Measurements from ENCODE around the gene SULT4A1. TPM values are rescaled to one million over a fixed set of nuclear protein-coding genes. Genes with fewer than 3 reads are reported as not detected.

The SULT4A1 gene
- total and polyA plus RNA-seq, 2 of the 8 experiments (the other 6 are each of a cell fraction or from before 2014, with no cell fraction given), result 9.1 to 11.8 TPM

DNA sequence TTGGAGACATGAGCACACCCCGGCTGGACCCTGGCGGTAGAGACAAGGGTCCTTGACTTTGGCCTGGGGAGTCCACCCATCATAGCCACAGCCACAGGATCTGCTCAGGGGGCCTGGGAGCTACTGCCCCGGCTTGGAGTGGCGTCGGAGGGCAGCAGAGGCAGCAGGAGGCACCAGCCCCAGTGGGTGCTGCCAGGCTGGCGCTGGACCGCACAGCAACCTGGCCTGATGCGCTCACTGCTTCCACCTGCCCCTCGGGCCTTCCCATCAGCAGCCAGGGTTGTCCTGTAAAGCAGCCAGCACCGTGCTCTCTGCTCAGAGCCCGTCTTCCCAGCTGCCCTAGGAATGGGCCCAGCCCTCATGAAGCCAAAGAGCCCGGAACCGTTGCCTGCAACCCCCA, 21.9 kb downstream of the SULT4A1 start:
- peaks cover 0 to 25% of the 10 kb centered on the region in 2 experiments; a peak in 1 of 4 replicates for H3K79me2 ChIP-seq (ENCODE audit: control insufficient read depth in 1 of 2, insufficient read depth in 2 of 2, low read length in 2 of 2)
- no peak overlapping the region; the same call in 1 of the 2 replicates for H2BK5ac ChIP-seq (ENCODE audit: low read depth, low read length)
- no peaks in the 10 kb centered on the region for H3K9me3 ChIP-seq (ENCODE audit: insufficient read depth in 2 of 2, low read depth in 1 of 2, low read length in 1 of 2)
- H4K5ac ChIP-seq (ENCODE audit: insufficient read length, low read depth, low read length), result no peak overlapping the region
- no peaks in the 10 kb centered on the region for H3K27me3 ChIP-seq (replicated peaks in 1 of 4; ENCODE audit: control insufficient read depth in 3 of 4, extremely low read depth in 1 of 4, insufficient read depth in 3 of 4, low read length in 3 of 4)
- H2BK12ac ChIP-seq (ENCODE audit: low read depth, low read length), result no peak overlapping the region
- DNase-seq (ENCODE audit: low read depth in 1 of 2, low spot score in 2 of 2) (no peak), FAIRE-seq (no peak)
- no peak overlapping the region for H3K27ac ChIP-seq (ENCODE audit: low read depth, low read length)
- no peak overlapping the region for H3K14ac ChIP-seq (ENCODE audit: insufficient read length)
- POLR2A ChIA-PET (ENCODE audit: partially characterized antibody), result interaction anchor here (1.9 kb wide), 1 partner anchor 21 kb away, joined by 3 read pairs; no protein-coding TSS in a partner anchor
- WGBS, 2 experiments (ENCODE audit: extremely low coverage in 1 of 2, insufficient coverage in 1 of 2, insufficient read length in 1 of 2, insufficient replicate concordance in 2 of 2, low coverage in 1 of 2, low lambda C conversion rate in 2 of 2, missing lambda C conversion rate in 1 of 2), result 91% methylated on average over 13 of the region's 13 CpGs; no CpG with 5 or more reads in 1 of the 2 experiments
- no peak overlapping the region for H4K91ac ChIP-seq (replicated peaks; ENCODE audit: insufficient read length, low read length)
- no peak overlapping the region for H3K56ac ChIP-seq (replicated peaks; ENCODE audit: insufficient read length, low read depth, low read length)
- peaks cover 0 to 11% (median 1%) of the 10 kb centered on the region in 4 experiments; a peak in 5 of 8 replicates for H3K36me3 ChIP-seq (ENCODE audit: control insufficient read depth in 2 of 4, insufficient read depth in 4 of 4, low read length in 3 of 4)
- no peak overlapping the region for H3K18ac ChIP-seq (ENCODE audit: extremely low read depth, low read length)
- no peak overlapping the region for H2BK20ac ChIP-seq (ENCODE audit: low read length)
- no peak overlapping the region for H4K8ac ChIP-seq (ENCODE audit: extremely low read depth, insufficient read depth, low read length)
- peaks cover 13 to 22% of the 10 kb centered on the region in 2 experiments for H4K20me1 ChIP-seq (replicated peaks in 1 of 2; ENCODE audit: control insufficient read depth in 1 of 2, insufficient read depth in 2 of 2, low read length in 2 of 2)
- no peak overlapping the region for H3K9ac ChIP-seq (replicated peaks in 1 of 4; ENCODE audit: extremely low read depth in 1 of 4, low read depth in 3 of 4, low read length in 3 of 4)
- no peaks in the 10 kb centered on the region for H3K23me2 ChIP-seq (ENCODE audit: low read depth, low read length)
- H3K4me3 ChIP-seq (ENCODE audit: extremely low read depth in 1 of 4, insufficient read depth in 2 of 4, low read depth in 3 of 4, low read length in 4 of 4), result no peak overlapping the region
- no peak overlapping the region for H3K23ac ChIP-seq (ENCODE audit: insufficient read length)
- no peak overlapping the region for H3K4ac ChIP-seq (replicated peaks; ENCODE audit: insufficient read length, low read depth, low read length)
- CTCF ChIA-PET (ENCODE audit: partially characterized antibody), result interaction anchor here (0.6 to 2.9 kb wide), 6 partner anchors 9 to 738 kb away, joined by 3 to 12 read pairs (median 3); no protein-coding TSS in a partner anchor
- H2AK5ac ChIP-seq (ENCODE audit: low read depth, low read length), result no peak overlapping the region
- H3K4me2 ChIP-seq (ENCODE audit: insufficient read depth in 1 of 2, low read depth in 2 of 2, low read length in 2 of 2), result no peak overlapping the region
- peaks cover 0 to 6% (median 1%) of the 10 kb centered on the region in 4 experiments; a peak in 3 of 7 replicates for H3K4me1 ChIP-seq (replicated peaks in 1 of 4; ENCODE audit: control insufficient read depth in 3 of 4, insufficient read depth in 4 of 4, low read length in 3 of 4)
- H2AFZ ChIP-seq (ENCODE audit: low read length), result no peak overlapping the region
- H2BK15ac ChIP-seq (ENCODE audit: low read length), result no peak overlapping the region
- H3K79me1 ChIP-seq (ENCODE audit: low read depth, low read length), result peaks cover 23% of the 10 kb centered on the region
- H2BK120ac ChIP-seq (replicated peaks; ENCODE audit: low read depth, low read length), result no peak overlapping the region
- TF ChIP-seq, protein P1, sequence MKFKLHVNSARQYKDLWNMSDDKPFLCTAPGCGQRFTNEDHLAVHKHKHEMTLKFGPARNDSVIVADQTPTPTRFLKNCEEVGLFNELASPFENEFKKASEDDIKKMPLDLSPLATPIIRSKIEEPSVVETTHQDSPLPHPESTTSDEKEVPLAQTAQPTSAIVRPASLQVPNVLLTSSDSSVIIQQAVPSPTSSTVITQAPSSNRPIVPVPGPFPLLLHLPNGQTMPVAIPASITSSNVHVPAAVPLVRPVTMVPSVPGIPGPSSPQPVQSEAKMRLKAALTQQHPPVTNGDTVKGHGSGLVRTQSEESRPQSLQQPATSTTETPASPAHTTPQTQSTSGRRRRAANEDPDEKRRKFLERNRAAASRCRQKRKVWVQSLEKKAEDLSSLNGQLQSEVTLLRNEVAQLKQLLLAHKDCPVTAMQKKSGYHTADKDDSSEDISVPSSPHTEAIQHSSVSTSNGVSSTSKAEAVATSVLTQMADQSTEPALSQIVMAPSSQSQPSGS (IDR thresholded peaks at IDR 0.05; ENCODE audit: low read length), result no peak
- TF ChIP-seq CBX5 (IDR thresholded peaks at IDR 0.05; ENCODE audit: low read depth, low read length) (no peak), PHF8 (conservative IDR thresholded peaks at IDR 0.05; ENCODE audit: low read depth, low read length) (no peak), CEBPB (IDR thresholded peaks at IDR 0.05; ENCODE audit: low read depth, low read length) (no peak)
